NCI-H526 treated with DMSO at 0.1 percent for 48 hours (cell line): Measurements from ENCODE around the gene AMPD3.

Source experiments
- DNase-seq: peaks from one replicate; lab custom pipeline; 2025; lab: John Stamatoyannopoulos, UW

The AMPD3 gene

GRCh38 chr11:10438458-10438857 is 16.6 kb upstream of the AMPD3 start:
- no peak for DNase-seq

- DNase-seq, result no peak
Observed at GRCh38 chr11:10439351-10439750, 15.7 kb upstream of the AMPD3 start.

- DNase-seq, result no peak
Observed at GRCh38 chr11:10439924-10440323, 15.1 kb upstream of the AMPD3 start.

GRCh38 chr11:10440401-10440800 is 14.7 kb upstream of the AMPD3 start:
- no peak for DNase-seq

GRCh38 chr11:10441091-10441490 is 14.0 kb upstream of the AMPD3 start:
- no peak for DNase-seq

- DNase-seq, result no peak
Observed at GRCh38 chr11:10441652-10442503, 13.2 kb upstream of the AMPD3 start.

- DNase-seq, result no peak
Observed at GRCh38 chr11:10443152-10443551, 11.9 kb upstream of the AMPD3 start.

GRCh38 chr11:10443721-10444235 is 11.3 kb upstream of the AMPD3 start:
- no peak for DNase-seq

- DNase-seq, result no peak
Observed at GRCh38 chr11:10444725-10445315, 10.2 kb upstream of the AMPD3 start.

GRCh38 chr11:10447445-10447844 is 7.6 kb upstream of the AMPD3 start:
- DNase-seq, result no peak

- peak; percentile 66 for DNase-seq
Observed at GRCh38 chr11:10450462-10451425, 4.3 kb upstream of the AMPD3 start.

GRCh38 chr11:10451426-10452116 is 3.5 kb upstream of the AMPD3 start:
- DNase-seq, result peak; percentile 63

GRCh38 chr11:10452211-10452767 is 2.8 kb upstream of the AMPD3 start:
- no peak for DNase-seq

- no peak for DNase-seq
Observed at GRCh38 chr11:10453261-10453660, 1.8 kb upstream of the AMPD3 start.

GRCh38 chr11:10455637-10456487 is 798 bp downstream of the AMPD3 start:
- DNase-seq, result peak; percentile 94

- DNase-seq, result peak; percentile 40
Observed at GRCh38 chr11:10456519-10456918, 1.5 kb downstream of the AMPD3 start.

- DNase-seq, result no peak
Observed at GRCh38 chr11:10457901-10458300, 2.8 kb downstream of the AMPD3 start.

- no peak for DNase-seq
Observed at GRCh38 chr11:10459029-10459970, 4.2 kb downstream of the AMPD3 start.

GRCh38 chr11:10460611-10461275 is 5.7 kb downstream of the AMPD3 start:
- DNase-seq, result no peak
